KMS-11 (cell line): Measurements from ENCODE around the gene TICAM2.

Experiments used
- H2AFZ ChIP-seq: fragments of 200-600 bp; sonication (generic); 2 replicates; pipeline ENCODE4 v1.6.1; 2016; ENCODE audit warnings: antibody characterized with exemption, mixed run types, low read depth
- H3K27ac ChIP-seq: fragments of 200-600 bp; sonication (generic); 2 replicates; pipeline ENCODE4 v1.6.1; 2016; ENCODE audit warnings: mild to moderate bottlenecking, mixed run types
- H3K27me3 ChIP-seq: fragments of 200-600 bp; sonication (generic); 2 replicates; pipeline ENCODE4 v1.6.1; 2017; ENCODE audit warnings: mild to moderate bottlenecking, low read depth, mixed run types, moderate library complexity; ENCODE audit not compliant: insufficient read depth
- H3K36me3 ChIP-seq: fragments of 200-600 bp; sonication (generic); 2 replicates; pipeline ENCODE4 v1.6.1; 2017; ENCODE audit warnings: mild to moderate bottlenecking, mixed run types; ENCODE audit not compliant: insufficient read depth
- H3K4me1 ChIP-seq: fragments of 200-600 bp; sonication (generic); 2 replicates; pipeline ENCODE4 v1.6.1; 2016; ENCODE audit warnings: mild to moderate bottlenecking, low read depth, mixed run types; ENCODE audit not compliant: poor library complexity, severe bottlenecking
- H3K4me2 ChIP-seq: fragments of 200-600 bp; sonication (generic); 2 replicates; pipeline ENCODE4 v1.7.0; 2016; ENCODE audit warnings: mild to moderate bottlenecking, mixed run types
- H3K4me3 ChIP-seq: fragments of 200-600 bp; sonication (generic); IDR thresholded peaks from 2 replicates; pipeline ENCODE4 v1.6.1; 2017; ENCODE audit warnings: low read depth, low read length, mixed read lengths; ENCODE audit not compliant: insufficient read depth
- H3K79me2 ChIP-seq: fragments of 200-600 bp; sonication (generic); 2 replicates; pipeline ENCODE4 v1.6.1; 2016; ENCODE audit warnings: low read depth, mixed run types; ENCODE audit not compliant: insufficient read depth
- H3K9ac ChIP-seq: fragments of 200-600 bp; sonication (generic); 2 replicates; pipeline ENCODE4 v1.6.1; 2016; ENCODE audit warnings: mild to moderate bottlenecking, mixed run types
- H4K20me1 ChIP-seq: fragments of 200-600 bp; sonication (generic); 2 replicates; pipeline ENCODE4 v1.6.1; 2016; ENCODE audit warnings: mild to moderate bottlenecking, mixed run types; ENCODE audit not compliant: insufficient read depth
- TF ChIP-seq, protein P1 (sequence below): fragments of 200-600 bp; sonication (generic); conservative IDR thresholded peaks from 2 replicates; pipeline ENCODE4 v1.6.1; 2017; ENCODE audit warnings: low read depth, mild to moderate bottlenecking, antibody characterized with exemption, low read length, moderate library complexity, mixed read lengths

Gene TICAM2

DNA sequence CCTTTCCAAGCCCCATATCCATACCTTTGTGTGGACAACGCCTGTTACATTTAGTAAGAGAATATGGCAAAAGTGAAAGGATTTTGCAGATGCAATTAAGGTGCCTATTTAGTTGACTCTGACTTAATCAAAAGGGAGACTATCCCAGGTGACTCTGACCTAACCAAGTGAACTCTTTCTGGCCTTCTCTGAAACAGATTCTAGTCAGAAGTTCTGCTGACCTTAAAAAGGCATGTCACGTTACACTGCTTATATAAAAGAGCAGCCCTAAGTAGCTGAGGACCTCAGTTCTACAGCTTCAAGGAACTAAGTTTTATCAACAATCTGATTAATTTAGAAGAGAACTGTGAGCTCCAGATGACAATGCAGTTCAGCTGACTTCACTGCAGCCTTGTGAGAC is 5.7 kb upstream of the TICAM2 start:
- H4K20me1 ChIP-seq, result no peaks in the 10 kb centered on the region
- H3K79me2 ChIP-seq, result no peaks in the 10 kb centered on the region
- no peak overlapping the region for H3K9ac ChIP-seq
- H3K4me3 ChIP-seq, result no peak overlapping the region
- H3K36me3 ChIP-seq, result no peaks in the 10 kb centered on the region
- no peaks in the 10 kb centered on the region for H3K27me3 ChIP-seq
- no peaks in the 10 kb centered on the region for H3K4me1 ChIP-seq
- no peak overlapping the region for H3K27ac ChIP-seq
- no peak overlapping the region for H3K4me2 ChIP-seq
- TF ChIP-seq, protein P1, sequence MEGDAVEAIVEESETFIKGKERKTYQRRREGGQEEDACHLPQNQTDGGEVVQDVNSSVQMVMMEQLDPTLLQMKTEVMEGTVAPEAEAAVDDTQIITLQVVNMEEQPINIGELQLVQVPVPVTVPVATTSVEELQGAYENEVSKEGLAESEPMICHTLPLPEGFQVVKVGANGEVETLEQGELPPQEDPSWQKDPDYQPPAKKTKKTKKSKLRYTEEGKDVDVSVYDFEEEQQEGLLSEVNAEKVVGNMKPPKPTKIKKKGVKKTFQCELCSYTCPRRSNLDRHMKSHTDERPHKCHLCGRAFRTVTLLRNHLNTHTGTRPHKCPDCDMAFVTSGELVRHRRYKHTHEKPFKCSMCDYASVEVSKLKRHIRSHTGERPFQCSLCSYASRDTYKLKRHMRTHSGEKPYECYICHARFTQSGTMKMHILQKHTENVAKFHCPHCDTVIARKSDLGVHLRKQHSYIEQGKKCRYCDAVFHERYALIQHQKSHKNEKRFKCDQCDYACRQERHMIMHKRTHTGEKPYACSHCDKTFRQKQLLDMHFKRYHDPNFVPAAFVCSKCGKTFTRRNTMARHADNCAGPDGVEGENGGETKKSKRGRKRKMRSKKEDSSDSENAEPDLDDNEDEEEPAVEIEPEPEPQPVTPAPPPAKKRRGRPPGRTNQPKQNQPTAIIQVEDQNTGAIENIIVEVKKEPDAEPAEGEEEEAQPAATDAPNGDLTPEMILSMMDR, result no peak
- H2AFZ ChIP-seq, result no peak overlapping the region

DNA sequence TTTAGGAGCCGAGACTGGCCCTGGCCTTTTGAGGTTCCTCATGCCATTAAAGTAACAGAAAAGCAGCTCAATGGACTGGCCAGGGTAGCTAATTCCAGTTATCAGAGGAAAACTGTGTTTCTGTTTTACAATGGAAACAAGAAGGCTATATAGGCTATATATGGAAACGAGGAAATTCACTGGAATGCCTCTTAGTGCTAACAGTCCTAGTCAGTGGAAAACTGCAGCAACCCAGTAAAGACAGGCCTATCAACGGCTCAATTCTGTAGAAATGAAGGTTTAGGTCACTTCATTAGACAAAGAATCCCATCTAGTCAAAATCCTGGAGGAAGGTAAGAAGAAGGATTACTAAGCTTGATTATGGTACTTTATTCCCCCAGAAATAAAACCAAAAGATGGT is 3.2 kb upstream of the TICAM2 start:
- H4K20me1 ChIP-seq, result no peaks in the 10 kb centered on the region
- H3K4me1 ChIP-seq, result peaks cover 14% of the 10 kb centered on the region
- H3K79me2 ChIP-seq, result no peaks in the 10 kb centered on the region
- H3K27me3 ChIP-seq, result no peaks in the 10 kb centered on the region
- no peak overlapping the region for H3K4me2 ChIP-seq
- no peak overlapping the region for H3K27ac ChIP-seq
- TF ChIP-seq, protein P1, result no peak
- H3K36me3 ChIP-seq, result no peaks in the 10 kb centered on the region
- no peak overlapping the region for H3K4me3 ChIP-seq
- H3K9ac ChIP-seq, result no peak overlapping the region
- no peak overlapping the region for H2AFZ ChIP-seq

DNA sequence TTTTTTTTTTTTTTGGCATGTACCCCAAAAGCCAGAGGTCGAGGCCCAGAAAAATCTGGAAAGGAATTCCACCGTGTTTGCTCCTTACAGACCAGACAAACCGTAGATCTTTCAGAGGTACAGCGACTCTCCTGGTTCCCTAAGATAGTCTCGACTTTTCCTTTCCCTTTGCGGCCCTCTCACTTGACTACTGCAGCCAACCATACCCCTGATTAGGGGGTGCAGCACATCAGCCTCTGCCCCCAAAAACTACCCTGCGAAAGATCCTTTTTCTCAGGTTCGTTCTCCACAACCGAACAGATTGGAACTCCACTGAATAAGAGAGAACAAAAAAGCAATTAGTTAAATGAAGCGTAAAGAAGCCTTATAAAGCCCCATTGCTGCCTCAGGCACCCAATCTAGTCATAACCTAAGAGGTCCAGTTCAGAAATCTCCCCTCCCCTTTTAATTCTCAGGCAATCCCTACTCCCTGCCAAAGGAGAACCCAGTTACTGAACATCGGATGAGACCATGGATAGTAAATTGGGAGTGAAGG is 379 bp upstream of the TICAM2 start:
- Histone ChIP-seq H3K27me3 (no peaks in the 10 kb centered on the region), H3K27ac (no peak overlapping the region), H3K4me2 (no peak overlapping the region; the same call in 1 of the 2 replicates), H4K20me1 (no peaks in the 10 kb centered on the region), H3K4me1 (peaks cover 28% of the 10 kb centered on the region), H3K9ac (no peak overlapping the region; the same call in 1 of the 2 replicates), H3K36me3 (no peaks in the 10 kb centered on the region), H2AFZ (peak overlapping the region; percentile 74; the same call in 1 of the 2 replicates), H3K79me2 (no peaks in the 10 kb centered on the region), H3K4me3 (no peak overlapping the region)
- TF ChIP-seq, protein P1, result no peak

DNA sequence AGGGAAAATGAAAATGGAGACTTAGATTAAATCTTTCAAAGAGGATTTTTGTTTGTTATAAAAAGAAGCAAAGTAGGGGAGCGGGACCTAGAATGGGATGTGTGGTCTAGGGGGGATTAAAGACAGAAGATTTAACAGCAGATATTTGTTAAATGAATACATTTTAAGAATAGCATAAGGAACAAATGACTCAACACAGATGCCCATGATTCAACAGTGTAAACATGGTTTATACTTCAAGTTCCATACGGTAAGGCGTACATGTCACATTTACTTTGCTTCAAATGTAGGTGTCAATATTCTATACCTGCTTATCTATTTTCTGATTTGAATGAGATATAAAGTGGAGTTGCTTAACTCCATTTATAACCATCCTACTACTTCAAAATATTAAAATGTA is 1.5 kb downstream of the TICAM2 start:
- TF ChIP-seq, protein P1, result no peak
- no peaks in the 10 kb centered on the region for H3K36me3 ChIP-seq
- no peaks in the 10 kb centered on the region for H4K20me1 ChIP-seq
- H3K79me2 ChIP-seq, result no peaks in the 10 kb centered on the region
- H3K27me3 ChIP-seq, result no peaks in the 10 kb centered on the region
- peak overlapping the region; percentile 95 for H3K4me2 ChIP-seq
- no peak overlapping the region for H2AFZ ChIP-seq
- H3K4me1 ChIP-seq, result peaks cover 28% of the 10 kb centered on the region
- no peak overlapping the region for H3K9ac ChIP-seq
- no peak overlapping the region for H3K4me3 ChIP-seq
- no peak overlapping the region; the same call in 1 of the 2 replicates for H3K27ac ChIP-seq
